Urinary bladder (tissue), 4 donors: ENCODE measurements around the gene MDK. TPM values are rescaled to one million over a fixed set of nuclear protein-coding genes. Genes with fewer than 3 reads are reported as not detected.
"Not testable (repeated sequence)": the region's sequence is repeated elsewhere in the genome, so short reads cannot be mapped to it uniquely, and the experiment has no call there.

Source experiments
- DNase-seq: peaks from one replicate; pipeline ENCODE4 v3.0.0-alpha.2; 2015; ENCODE audit errors: extremely low spot score
- H3K27ac ChIP-seq: one replicate; pipeline ENCODE4 v1.5.1; 2013; ENCODE audit warnings: low read depth, mild to moderate bottlenecking, moderate library complexity
- H3K36me3 ChIP-seq: one replicate; pipeline ENCODE4 v1.6.1; 2013; ENCODE audit warnings: mild to moderate bottlenecking, moderate library complexity; ENCODE audit not compliant: insufficient read depth
- H3K4me1 ChIP-seq: one replicate; pipeline ENCODE4 v1.6.1; 2013; ENCODE audit warnings: mild to moderate bottlenecking, moderate library complexity; ENCODE audit not compliant: insufficient read depth
- H3K4me3 ChIP-seq: one replicate; pipeline ENCODE4 v1.5.1; 2013; ENCODE audit warnings: low read depth, low read length
- WGBS: extraction: QIAGEN DNeasy Blood & Tissue Kit; methylation state at CpG from one replicate; pipeline ENCODE4 v1.1.7; 2013; 5-methylcytosine and 5-hydroxymethylcytosine counted together
- polyA plus RNA-seq: library from polyadenylated mRNA; stranded (reverse); fragments of 200-250 nt; gene quantifications from one replicate; pipeline ENCODE4 v1.2.3, GENCODE V29; 2013
- total RNA-seq: library from RNA; depleted of rRNA; stranded (reverse); fragments of >200 nt; gene quantifications from one replicate; pipeline ENCODE4 v1.2.3, GENCODE V29; 2014
- donor health status: healthy with polysubstance abuse.
- donor health status: healthy.

Gene MDK
- total and polyA plus RNA-seq, 2 donors = 58.3 to 68.8 TPM

DNA sequence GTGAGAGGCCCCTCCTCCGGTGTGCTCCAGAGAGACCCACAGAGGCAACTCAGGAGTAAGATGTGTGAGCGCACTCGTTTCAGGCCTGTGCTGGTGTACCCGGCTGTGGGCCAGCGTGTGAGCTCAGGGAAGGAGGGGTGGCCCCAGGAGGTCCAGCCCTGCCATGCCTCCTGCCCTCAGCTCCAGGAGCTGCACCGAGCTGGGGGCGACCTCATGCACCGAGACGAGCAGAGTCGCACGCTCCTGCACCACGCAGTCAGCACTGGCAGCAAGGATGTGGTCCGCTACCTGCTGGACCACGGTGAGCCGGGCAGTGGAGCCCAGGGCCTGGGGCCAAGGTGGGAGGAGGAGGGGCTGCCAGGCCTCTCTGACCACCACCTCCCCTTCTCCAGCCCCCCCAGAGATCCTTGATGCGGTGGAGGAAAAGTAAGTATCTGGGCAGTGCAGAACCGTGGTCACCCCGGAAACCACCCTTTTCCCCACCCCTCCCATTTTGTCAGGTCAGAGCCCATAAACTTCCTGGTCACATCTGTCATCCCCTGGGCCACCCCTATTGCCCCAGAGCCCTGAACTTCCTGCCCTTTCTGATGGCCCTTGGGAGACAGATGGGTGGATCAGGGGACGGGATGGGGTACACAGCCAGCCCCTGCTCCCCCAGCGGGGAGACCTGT lies 2.5 kb upstream of the MDK start:
- H3K27ac ChIP-seq = no peak overlapping the region
- DNase-seq = no peak
- 71% methylated on average over 20 of the region's 20 CpGs for WGBS

DNA sequence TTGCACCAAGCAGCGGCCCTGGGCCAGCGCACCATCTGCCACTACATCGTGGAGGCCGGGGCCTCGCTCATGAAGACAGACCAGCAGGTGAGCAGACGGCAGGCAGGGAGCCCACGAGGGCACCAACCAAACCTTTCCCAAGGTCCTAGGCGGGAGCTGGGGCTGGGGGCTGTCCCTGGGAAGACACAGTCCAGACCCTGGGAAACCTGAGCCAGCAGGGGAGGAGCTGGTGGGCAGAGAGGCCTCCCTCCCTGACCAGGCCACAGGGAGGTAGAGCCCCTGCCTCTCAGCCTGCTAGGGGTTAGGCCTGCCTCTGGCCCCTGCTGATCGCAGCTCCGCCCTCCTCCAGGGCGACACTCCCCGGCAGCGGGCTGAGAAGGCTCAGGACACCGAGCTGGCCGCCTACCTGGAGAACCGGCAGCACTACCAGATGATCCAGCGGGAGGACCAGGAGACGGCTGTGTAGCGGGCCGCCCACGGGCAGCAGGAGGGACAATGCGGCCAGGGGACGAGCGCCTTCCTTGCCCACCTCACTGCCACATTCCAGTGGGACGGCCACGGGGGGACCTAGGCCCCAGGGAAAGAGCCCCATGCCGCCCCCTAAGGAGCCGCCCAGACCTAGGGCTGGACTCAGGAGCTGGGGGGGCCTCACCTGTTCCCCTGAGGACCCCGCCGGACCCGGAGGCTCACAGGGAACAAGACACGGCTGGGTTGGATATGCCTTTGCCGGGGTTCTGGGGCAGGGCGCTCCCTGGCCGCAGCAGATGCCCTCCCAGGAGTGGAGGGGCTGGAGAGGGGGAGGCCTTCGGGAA lies 1.8 kb upstream of the MDK start:
- H3K4me3 ChIP-seq, H3K4me1 ChIP-seq, DNase-seq, H3K36me3 ChIP-seq: not testable (repeated sequence)
- H3K27ac ChIP-seq = peak overlapping the region; percentile 39
- 52% methylated on average over 35 of the region's 36 CpGs for WGBS

More for the DNA sequence above, 2.5 kb upstream of the MDK start:
- Histone ChIP-seq H3K36me3 (no peaks in the 10 kb centered on the region), H3K4me1 (no peaks in the 10 kb centered on the region), H3K4me3 (no peak overlapping the region)

DNA sequence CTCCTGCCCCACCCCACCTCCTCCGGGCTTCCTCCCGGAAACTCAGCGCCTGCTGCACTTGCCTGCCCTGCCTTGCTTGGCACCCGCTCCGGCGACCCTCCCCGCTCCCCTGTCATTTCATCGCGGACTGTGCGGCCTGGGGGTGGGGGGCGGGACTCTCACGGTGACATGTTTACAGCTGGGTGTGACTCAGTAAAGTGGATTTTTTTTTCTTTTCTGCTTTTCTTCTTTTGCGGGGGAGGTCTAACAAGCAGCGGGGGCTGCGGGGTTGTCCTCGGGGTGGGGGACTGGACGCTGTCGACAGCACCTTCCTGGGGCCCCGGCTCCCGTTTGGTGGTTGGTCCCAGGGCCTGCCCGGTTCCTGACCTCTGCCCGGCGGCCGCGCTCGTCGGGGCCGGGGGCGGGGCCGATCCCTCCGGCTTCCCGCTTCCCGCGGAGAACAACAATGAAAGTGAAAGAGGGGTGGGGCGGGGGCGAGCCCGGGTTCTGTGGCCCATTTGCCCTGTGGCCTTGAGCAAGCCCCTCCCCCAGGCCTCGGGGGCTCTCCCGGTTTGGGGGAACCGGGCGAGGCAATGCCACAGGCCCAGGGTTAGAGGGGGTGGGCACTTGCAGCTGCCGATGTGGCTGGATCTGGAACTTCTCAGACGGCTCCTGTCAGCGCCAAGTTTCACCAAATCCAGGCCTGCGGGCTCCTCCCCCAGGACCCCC lies 975 bp upstream of the MDK start:
- H3K36me3 ChIP-seq = no peaks in the 10 kb centered on the region
- H3K27ac ChIP-seq = peak overlapping the region; percentile 51
- 1% methylated on average over 45 of the region's 45 CpGs for WGBS
- no peaks in the 10 kb centered on the region for H3K4me1 ChIP-seq
- DNase-seq = no peak
- peak overlapping the region; percentile 70 for H3K4me3 ChIP-seq

DNA sequence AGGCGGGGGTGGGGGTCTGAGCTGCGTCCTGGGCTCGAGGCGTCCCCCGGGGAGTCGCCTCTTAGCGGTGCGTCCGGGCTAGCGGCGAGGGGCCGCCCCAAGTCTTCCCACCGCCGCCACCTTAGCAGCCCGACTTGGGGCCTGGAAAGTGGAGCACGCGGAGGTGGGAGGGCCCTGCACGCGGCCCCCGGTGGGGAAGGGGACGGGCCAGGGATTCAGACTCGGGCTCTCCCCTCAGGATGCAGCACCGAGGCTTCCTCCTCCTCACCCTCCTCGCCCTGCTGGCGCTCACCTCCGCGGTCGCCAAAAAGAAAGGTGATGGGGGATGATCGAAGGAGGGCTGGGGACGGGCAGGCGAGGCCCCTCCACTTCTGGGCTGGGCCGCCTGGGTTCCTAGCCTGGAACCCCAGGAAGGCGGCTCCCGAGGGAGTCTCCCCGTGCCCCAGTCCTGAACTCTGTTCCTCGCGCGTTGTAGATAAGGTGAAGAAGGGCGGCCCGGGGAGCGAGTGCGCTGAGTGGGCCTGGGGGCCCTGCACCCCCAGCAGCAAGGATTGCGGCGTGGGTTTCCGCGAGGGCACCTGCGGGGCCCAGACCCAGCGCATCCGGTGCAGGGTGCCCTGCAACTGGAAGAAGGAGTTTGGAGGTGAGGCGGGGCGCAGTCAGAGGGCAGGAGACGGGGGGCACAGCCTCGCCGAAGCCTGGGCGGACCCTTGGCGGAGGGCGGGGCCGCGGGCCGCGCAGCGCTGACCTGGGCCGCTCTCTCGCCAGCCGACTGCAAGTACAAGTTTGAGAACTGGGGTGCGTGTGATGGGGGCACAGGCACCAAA lies 563 bp downstream of the MDK start:
- Histone ChIP-seq H3K36me3 (no peaks in the 10 kb centered on the region), H3K4me3 (peak overlapping the region; percentile 70), H3K27ac (no peak overlapping the region), H3K4me1 (no peaks in the 10 kb centered on the region)
- 3% methylated on average over 66 of the region's 66 CpGs for WGBS
- no peak for DNase-seq

DNA sequence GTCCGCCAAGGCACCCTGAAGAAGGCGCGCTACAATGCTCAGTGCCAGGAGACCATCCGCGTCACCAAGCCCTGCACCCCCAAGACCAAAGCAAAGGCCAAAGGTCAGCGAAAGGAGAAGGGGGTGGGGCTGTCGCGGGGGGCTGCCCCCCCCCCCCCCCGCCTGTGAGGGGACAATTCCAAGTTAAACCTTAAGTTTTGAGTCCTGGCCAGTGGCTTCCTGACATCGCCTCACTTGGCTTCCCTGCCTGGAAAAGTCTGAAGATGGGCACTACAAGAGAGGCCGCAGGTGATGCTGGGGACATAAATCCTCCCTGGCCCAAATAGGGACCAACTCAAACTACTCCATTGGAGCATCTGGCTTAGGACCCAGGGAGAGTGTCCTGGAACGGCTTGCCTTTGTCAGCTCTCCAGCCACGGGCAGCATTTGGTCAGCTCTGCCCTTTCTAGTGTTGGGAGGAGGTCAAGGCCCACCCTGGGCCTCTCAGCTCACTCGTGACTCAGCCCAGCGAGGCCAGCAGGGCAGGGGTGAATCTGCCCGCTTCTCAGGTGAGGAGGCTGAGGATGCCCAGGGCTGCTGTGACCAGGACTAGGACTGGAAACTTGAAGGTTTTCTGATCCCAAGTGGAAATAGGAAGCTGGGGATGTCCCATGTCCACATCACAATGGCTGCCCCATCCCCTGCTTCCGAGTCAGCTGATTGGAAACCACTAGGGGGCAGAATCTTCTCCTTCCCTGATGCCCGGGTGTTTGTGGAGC lies 1.4 kb downstream of the MDK start:
- DNase-seq = no peak
- no peaks in the 10 kb centered on the region for H3K36me3 ChIP-seq
- H3K4me3 ChIP-seq = peak overlapping the region; percentile 70
- H3K27ac ChIP-seq = no peak overlapping the region
- no peaks in the 10 kb centered on the region for H3K4me1 ChIP-seq
- WGBS = 47% methylated on average over 18 of the region's 18 CpGs

DNA sequence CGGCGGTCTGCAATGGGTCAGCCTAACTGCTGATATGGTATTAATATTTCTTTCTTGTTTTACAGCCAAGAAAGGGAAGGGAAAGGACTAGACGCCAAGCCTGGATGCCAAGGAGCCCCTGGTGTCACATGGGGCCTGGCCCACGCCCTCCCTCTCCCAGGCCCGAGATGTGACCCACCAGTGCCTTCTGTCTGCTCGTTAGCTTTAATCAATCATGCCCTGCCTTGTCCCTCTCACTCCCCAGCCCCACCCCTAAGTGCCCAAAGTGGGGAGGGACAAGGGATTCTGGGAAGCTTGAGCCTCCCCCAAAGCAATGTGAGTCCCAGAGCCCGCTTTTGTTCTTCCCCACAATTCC lies 1.9 kb downstream of the MDK start:
- no peaks in the 10 kb centered on the region for H3K36me3 ChIP-seq
- no peaks in the 10 kb centered on the region for H3K4me1 ChIP-seq
- DNase-seq = no peak
- no peak overlapping the region for H3K4me3 ChIP-seq
- no peak overlapping the region for H3K27ac ChIP-seq
- WGBS = 86% methylated on average over 7 of the region's 7 CpGs

DNA sequence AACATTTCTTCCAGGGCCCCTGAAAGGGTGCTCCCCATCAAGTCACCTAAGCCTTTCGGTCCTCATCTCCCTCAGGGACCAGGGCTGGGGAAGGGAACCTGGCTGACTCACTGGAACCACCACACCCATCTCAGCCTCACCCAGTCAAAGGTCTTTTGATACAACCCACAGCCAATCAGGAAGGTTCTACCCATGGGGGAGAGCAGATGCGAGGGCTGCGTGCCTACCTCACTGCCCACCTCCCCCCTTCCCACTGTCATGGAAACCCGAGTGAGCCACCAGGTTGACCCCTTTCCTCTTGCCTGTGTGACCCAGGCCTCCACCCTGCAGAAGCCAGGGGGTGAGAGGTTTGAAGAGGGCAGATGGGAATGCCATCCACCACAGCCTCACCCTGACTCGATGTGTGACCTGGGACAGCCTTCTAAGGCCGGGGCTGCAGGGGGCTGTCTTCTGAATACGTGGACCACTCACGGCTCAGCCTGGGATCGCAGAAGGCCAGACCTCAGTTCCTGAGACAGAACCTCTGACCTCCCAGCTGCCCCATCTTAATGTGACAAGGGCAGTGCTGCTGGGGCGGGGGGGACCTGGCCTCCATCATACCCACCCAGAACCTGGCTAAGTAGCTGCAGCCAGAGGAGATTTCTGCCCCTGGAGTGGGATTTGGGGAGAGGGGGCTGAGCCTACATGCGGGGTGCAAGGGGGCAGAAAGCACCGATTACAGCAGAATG lies 2.7 kb downstream of the MDK start:
- 90% methylated on average over 12 of the region's 12 CpGs for WGBS
- no peak for DNase-seq
- Histone ChIP-seq H3K36me3 (no peaks in the 10 kb centered on the region), H3K27ac (no peak overlapping the region), H3K4me1 (no peaks in the 10 kb centered on the region), H3K4me3 (no peak overlapping the region)

DNA sequence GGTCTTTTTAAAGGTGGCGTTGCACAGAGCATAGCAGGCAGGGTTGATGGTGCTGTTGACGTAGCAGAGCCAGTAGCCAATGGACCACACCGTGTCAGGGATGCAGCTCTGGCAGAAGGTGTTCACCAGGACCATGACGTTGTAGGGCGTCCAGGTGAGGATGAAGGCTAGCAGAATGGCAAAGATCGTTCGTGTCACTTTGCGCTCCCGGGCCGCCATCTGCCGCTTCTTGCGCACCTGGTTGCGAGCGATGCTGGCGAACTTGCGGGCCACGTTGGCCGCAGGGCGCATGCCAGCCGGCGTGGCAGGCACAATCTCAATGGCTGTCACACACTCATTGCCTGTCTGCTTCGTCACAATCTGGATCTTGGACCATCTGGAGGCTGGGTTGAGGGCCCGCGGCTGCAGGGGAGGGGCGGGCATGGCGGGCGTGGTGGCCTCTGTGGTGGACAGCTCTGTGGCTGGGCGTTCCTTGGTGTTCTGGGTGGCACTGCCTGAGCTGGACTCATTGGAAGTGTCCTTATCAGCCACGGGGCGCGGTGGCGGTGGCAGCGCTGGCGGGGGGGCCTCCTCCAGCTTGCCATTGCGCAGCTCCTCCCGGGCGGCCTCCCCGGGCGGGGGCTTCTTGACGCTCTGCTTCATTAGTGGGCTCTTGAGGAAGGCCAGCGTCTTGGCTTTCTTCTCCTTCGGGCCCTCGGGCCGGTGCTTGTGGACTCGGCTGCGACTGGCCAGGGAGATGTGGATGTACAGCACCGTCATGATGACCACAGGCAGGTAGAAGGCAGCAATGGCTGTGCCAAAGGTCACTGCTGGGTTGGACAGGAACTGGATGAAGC lies 3.9 kb downstream of the MDK start:
- H3K36me3 ChIP-seq = no peaks in the 10 kb centered on the region
- WGBS = 95% methylated on average over 47 of the region's 47 CpGs
- no peak overlapping the region for H3K4me3 ChIP-seq
- H3K27ac ChIP-seq = no peak overlapping the region
- DNase-seq = no peak
- no peaks in the 10 kb centered on the region for H3K4me1 ChIP-seq

DNA sequence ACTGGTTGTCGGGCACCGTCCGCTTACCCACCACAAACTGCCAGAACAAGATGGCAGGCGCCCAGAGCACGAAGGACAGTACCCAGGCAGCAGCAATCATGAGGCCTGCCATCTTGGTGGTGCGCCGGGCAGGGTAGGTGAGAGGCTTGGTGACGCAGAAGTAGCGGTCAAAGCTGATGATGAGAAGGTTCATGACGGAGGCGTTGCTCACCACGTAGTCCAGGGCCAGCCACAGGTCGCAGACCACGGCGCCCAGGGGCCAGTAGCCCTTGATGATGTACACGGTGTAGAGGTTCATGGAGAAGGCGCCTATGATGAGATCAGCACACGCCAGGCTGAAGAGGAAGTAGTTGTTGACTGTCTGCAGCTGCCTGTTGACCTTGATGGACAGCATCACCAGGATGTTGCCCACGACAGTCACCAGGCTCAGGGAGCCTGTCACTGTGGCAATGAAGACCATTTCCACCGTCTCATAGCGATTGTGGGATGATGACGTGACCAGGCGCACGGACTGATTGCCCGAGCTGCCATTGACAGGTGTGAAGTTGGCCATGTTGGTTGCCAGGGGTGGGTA lies 4.6 kb downstream of the MDK start:
- DNase-seq = no peak
- 96% methylated on average over 25 of the region's 25 CpGs for WGBS
- Histone ChIP-seq H3K27ac (no peak overlapping the region), H3K4me3 (no peak overlapping the region), H3K36me3 (no peaks in the 10 kb centered on the region), H3K4me1 (no peaks in the 10 kb centered on the region)

DNA sequence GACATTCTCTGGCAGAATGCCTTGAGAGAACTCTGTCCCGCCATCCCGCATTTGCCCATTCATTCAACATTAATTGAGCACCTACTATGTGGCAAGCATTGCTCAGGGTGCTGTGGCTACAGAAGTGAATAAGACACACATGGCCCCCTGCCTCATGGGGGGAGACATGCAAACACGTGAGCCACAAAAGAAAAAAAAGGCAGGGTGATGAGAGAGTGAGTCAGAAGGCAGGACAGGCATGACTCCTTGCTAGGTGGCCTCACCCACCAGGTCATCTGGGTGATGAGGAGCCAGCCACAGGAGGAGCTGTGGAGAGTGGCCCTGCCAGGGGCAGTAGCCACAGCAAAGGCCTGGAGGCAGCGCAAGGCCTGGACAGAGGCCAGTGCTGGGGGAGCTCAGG lies 5.2 kb downstream of the MDK start:
- WGBS = 91% methylated on average over 4 of the region's 4 CpGs

DNA sequence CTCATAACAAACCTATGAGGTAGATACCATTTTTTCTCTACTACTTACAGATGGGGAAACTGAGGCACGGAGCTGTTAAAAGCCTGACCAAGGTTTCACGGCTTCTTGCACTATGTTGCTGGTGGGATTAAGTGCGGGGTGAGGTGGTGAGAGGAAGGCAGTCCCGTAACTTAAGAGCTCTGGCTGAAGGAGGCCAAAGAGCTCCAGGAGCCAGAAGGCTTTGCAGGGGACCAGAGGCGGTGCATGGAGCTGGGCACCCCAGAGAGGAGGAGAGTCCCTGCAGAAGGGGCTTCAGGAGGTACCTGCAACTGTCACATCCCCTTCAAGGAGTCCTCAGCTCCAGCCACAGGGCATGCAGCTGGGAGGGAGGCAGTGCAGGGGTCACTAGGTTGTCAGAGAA lies 6.0 kb downstream of the MDK start:
- WGBS = 75% methylated on average over 5 of the region's 5 CpGs
- Histone ChIP-seq H3K4me1 (no peaks in the 10 kb centered on the region), H3K36me3 (no peaks in the 10 kb centered on the region), H3K27ac (no peak overlapping the region), H3K4me3 (no peak overlapping the region)
- no peak for DNase-seq

More for the DNA sequence above, 5.2 kb downstream of the MDK start:
- no peak overlapping the region for H3K27ac ChIP-seq
- no peak for DNase-seq
- H3K36me3 ChIP-seq = no peaks in the 10 kb centered on the region
- no peak overlapping the region for H3K4me3 ChIP-seq
- H3K4me1 ChIP-seq = no peaks in the 10 kb centered on the region
